HG02642 (cell line): ENCODE results near the gene PKNOX2.
A peak's percentile ranks its signal among the peaks of the same experiment; 100 is the strongest.

Source experiments
- ATAC-seq: cut with Tn5 transposase; IDR thresholded peaks from one replicate; pipeline ENCODE4 v1.9.1; 2021; ENCODE audit warnings: mild to moderate bottlenecking; ENCODE audit not compliant: unreplicated experiment, poor library complexity

Gene PKNOX2

GRCh38 chr11:125423247-125423849, 258.8 kb downstream of the PKNOX2 start:
- ATAC-seq: no peak

DNA sequence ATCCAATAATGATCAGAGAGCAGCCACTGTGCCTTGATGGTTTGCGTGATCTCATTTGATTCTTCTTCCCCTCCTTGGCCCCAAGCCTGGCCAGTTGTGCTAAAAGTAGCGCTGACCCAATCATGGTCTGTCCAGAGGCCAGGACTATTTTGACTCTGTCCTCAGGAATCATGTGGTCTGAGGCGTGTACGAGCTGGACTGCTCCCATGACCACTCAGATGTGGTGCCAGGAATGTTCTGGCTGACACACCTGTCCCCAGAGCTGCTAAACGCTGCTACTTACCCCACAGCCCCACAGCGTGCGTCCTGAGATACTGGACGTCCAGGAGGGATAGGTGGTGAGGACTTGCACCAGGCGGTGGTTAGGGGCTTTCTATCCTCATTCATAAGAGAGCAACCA, 261.1 kb downstream of the PKNOX2 start:
- ATAC-seq: no peak

DNA sequence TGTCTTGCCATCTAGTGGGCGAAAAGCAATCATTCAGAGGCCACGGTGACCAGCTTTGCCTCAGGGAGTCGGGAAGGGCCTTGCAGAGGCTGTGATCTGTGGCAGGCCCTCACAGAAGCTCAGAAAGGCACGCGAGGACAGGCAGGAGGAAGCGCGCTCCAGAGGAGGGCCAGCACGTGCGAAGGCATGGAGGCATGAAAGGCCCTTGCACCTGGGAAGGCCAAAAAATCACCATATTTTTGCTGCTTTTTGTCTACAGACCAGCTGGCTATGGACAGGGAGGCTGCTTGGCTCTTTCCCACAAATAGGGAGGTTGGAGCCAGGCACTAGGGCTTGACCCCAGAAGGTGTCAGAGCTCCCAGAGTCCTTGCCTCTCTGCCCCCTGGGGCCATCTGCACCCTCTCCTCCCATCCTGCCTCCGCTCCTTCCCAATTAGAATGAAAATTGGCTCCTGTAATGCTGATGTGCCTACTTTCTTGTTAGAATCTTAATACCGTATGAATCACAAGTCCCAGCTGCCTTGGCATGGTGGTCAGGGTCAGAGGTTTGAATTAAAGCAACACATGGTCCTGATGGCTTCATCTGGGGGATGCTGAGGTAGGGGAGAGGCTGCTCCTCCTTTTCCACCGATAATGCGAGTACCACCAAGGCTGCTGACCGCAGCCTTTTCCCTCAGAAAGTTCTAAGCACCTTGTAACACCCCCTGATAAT, 262.4 kb downstream of the PKNOX2 start:
- no peak for ATAC-seq

DNA sequence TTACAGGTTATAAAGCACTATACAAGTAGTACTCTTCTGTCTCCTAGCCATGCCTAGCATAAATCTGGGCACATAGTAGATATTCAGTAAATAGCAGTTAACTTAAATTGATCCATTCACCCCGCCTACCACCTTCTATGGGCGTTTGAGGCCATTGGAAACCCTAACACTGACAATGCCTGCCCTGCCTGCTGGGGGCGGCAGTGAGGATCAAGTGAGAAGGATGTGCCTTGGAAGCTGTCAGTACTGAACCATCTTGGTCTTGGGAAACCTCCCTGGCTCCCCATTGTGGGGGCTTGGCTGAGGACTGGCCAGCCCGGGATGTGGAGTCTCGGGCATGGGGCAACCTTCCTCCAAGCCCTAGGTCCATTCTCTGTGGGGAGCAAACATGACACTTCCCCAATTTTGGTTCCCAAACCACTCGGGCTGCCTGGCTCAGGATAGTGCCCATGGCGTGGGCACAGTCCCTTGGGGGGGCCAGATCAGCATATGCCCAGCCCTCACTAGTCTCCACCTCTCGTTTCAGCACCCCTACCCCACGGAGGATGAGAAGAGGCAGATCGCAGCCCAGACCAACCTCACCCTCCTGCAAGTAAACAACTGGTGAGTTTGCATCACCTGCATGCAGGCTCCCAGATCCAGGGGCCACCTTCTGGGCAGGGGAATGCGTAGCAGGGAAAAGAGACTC, 264.1 kb downstream of the PKNOX2 start:
- no peak for ATAC-seq

DNA sequence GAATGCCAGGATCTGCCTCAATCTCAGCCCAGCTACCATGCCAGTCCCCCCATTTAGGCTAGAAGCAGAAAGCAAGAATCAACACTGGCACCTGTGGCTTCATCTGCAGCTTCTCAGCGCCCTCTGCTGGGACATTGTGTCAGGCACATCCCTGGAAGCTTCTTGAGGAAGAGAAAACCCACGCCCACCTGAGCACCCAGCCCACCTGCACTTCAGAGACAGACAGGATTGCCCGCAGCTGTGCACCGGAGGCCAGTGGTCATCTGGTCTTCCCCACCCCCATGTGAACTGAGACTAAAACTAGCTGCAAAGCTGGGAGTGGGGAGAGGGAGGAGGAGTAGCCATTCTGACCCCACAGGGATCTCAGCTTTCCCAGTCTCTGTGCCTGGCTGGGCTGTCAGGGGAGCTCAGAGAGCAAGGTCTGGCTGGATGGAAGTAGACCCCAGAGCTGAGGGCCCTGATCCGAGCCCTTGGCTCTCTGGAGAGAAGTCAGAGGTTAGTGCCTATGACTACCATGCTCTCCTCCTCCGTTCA, 264.7 kb downstream of the PKNOX2 start:
- ATAC-seq: peak; percentile 62

- ATAC-seq: no peak
These were observed 265.5 kb downstream of the PKNOX2 start for GRCh38 chr11:125429807-125430678.

- no peak for ATAC-seq
These were observed 266.5 kb downstream of the PKNOX2 start for GRCh38 chr11:125431009-125431408.

DNA sequence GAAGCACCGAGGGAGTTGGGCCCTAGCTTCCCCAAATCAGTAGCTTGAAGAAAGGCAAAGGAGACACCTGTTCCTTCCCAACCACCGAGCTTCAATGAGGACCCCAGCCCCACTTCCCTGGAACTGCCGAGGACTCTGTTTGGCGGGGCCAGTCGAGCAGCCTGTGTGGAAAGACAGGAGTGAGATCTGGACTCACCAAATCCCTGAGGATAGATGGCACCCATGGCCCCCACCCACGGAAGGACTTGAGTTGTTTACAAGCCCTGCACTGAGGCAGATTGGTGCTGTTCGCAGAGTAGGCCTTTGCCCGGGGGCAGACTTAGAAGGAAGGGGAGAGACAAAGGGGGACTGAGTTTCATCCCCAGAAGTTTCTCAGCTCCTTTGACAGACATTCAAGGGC, 266.9 kb downstream of the PKNOX2 start:
- ATAC-seq: no peak

DNA sequence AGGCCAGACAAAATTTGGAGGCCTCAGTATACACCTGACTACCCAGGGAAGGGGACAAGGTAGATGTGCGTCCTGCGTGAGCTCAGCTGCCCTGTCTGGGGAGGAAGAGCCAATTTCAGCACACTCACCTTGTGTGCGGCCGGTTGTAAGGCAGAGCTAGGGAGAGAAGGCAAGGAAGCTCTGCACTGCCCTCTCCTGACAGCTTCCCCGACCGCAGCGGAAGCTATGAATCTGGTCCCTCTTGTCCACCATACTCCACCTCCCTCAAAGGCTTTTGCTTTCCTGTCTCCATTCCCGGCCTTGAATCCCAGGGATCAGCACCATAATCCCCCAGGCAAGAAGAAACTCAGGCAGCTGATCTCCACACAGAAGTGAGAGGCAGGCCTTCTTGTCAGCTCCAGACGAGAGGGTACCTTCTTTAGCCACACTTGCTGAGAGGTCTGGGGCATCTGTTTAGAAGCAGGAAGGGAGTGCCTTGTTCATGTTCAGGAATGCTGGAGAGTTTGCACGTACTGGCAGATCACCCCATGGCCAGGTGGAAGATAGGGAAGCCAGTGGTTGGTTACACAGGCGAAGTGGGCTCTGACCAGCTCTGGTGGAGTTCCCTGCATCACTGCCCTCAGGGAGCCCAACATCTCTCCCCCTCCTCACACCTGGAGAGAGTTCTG, 269.0 kb downstream of the PKNOX2 start:
- ATAC-seq: no peak

- ATAC-seq: no peak
These were observed 271.1 kb downstream of the PKNOX2 start for GRCh38 chr11:125435461-125436238.

DNA sequence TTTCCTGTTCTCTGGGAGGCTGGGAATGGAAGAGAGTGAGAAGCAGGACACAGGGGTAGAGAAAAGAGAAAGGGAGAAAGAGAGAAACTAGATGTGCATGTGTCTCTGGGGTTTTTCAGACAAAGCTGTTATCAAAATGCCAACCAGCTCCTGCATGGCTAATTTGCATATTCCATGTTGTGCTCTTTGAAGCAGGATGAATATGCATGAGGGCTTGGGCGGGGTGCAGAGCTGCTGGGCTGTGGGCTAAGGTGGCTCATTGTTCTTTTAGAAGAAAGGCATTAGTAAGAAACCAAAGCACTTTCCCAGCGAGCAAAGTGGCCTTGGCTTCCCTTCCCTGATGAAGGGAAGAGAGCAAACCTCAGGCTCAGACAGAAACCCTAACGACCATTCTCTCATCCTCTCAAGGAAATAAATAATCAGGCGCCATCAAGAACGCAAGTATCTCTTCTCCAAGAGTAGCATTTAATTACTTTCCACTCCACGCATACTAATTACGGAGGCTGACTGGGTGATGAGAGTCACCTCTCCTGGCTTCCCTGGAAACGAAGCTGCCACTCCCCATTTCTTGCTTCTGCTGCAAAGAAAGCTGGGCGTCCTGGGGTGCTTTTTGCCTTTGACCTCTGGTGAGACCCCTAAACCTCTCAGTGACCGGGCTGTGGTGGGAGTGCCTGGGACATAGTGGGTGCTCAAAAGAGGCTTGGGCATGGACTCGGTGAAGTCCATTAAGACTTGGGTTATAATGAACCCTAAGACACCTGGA, 277.3 kb downstream of the PKNOX2 start:
- no peak for ATAC-seq

- ATAC-seq: no peak
These were observed 278.4 kb downstream of the PKNOX2 start for GRCh38 chr11:125442946-125443345.

DNA sequence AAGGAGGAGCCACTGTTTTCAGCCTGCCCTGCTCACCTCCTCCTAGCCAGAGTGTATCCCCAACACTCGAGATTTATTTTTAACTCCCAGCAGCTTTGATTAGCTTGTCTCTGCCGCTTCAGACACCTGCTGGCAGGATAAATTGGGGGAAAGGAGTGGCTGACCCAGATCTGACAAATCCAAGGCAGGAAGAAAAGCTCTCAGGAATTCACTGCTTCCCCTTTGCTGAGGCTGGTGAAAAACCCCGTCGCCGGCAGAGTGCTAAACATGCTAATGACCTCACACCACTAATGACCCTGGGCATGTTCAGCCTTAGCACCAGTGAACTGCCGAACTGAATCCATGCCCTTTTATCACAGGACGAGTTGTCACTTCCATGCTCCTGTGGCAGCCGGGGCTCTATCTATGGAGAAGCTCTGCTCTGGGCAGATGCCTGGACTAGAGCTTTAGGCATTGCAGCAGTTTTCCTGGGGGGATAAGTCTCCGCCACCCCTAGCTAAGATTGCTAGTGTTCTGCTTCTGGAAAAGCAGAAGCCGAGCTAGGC, 279.3 kb downstream of the PKNOX2 start:
- ATAC-seq: no peak

DNA sequence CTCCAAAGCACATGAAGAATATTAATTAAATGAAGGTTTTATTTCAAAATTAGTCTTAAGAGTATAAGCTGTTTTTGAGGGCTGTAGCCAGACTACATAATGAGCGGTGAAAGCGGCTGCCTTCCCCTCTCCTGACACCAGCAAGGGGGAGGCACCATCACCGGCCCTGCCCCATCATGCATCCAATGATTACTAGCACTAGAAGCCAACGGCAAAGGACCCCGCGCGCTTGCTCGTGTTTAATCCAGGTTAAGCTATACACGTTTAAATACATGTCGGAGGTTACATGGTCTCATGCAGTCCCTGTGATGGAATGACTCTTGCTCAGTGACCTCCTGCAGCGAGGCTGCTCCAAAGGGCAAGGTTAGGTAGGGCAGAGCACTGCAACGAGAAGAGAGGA, 281.2 kb downstream of the PKNOX2 start:
- ATAC-seq: no peak

DNA sequence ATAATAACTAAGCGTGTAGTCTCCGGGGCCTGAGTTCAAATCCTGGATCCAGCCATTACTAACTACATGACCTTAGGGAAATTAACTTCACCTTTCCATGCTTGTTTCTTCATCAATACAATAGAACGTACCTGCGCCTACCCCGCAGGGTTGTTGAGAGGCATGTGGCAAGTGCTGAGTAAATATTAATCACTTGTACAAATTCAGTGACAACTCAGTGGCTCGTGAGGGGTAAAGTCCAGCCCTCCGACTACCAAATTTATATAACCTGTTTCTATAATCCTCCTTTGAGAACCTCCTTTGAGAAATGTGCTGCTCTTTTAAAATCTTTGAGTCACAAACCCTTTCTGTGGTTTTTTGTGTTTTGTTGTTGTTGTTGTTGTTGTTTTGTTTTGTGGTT, 281.7 kb downstream of the PKNOX2 start:
- no peak for ATAC-seq

DNA sequence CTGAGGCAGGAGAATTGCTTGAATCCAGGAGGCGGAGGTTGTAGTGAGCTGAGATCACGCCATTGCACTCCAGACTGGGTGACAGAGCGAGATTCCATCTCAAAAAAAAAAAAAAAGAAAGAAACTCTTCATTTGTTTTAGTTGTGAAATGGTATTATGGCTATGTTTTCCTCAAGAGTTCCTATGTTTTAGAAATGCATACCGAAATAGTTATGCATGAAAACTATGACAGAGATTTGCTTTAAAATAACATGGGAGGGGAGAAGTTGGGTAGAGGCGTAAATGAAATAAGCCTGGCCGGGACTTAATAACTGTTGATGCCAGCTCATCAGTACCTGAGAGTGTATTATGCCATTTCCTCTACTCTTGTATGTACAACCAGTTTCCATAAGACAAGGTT, 283.2 kb downstream of the PKNOX2 start:
- ATAC-seq: no peak

GRCh38 chr11:125448136-125448535, 283.6 kb downstream of the PKNOX2 start:
- ATAC-seq: no peak

GRCh38 chr11:125449565-125449964, 285.0 kb downstream of the PKNOX2 start:
- no peak for ATAC-seq
